Measurements from ENCODE around the gene RACK1. TPM values are rescaled to one million over a fixed set of nuclear protein-coding genes. Genes with fewer than 3 reads are reported as not detected.

Gene RACK1
- 4,244 and 5,733 TPM in 2 replicates for total RNA-seq

DNA sequence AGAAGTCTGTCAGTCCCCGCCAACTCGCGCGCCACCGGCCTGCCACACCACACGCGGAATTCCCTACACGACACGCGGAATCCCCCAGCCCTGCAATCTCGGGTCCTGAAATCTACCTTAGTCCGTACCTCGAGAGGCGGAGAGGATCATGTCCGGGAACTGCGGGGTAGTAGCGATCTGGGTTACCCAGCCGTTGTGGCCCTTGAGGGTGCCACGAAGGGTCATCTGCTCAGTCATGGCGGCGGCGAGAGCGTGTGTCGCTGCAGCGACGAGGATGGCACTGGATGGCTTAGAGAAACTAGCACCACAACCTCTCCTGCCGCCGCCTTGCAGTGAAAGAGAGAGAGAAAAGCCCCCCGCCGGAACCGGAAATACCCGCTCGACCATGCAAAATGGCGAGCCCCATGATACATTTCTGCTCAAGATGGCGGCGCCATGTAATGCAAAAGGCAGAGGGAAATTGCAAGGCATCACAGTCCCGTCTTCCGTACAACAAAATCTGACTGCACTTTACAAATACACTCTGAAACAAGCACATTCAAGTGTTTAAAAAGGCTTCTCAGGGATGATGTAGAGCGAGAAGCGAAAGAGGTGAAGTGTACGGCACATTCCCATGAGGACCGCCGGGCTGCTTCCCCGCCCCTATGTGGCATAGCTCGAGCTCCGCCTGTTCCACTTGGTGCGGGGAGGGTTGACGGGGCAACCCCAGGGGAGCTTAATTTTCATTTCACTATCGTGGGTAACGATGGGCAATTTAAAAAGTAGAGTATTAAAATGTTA lies at the start of gene RACK1:
Gene RACK1 (minus strand): TSS at position 343 of the 780 bp plus-strand sequence. CDS start 106 bp downstream, at position 237.

DNA sequence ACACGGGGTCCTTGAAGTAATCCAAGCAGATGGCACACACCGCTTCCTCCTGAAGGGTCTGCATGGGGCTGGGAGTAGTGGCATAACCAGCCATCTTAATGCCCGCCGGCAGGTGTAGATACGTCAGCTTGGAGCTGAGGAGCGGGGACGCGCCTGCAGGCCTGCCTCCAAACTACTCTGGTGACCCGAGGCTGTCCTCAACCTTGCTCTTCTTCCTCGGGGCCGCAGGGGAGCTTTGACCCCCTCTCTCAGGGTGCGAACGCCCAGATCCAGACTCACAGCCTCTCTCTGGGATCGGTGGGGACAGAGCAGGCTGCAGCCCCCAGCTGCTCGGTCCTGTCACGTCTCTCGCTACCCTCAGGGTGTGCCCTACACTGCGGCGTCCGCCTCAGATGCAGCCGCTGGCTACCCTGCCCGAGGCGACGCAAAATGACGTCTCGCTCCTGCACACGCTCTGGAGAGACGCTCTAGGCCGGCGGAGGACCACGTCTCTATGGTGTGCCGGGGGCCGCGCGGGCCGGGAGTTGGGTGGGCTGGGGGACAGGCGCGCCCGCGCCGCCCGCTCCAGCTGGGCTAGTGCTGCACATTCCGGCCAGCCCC lies 17.1 kb upstream of the RACK1 start, which contains the start of gene TRIM52:
Gene TRIM52 (minus strand): TSS at position 424 of the 600 bp plus-strand sequence. CDS start 330 bp downstream, at position 94.

DNA sequence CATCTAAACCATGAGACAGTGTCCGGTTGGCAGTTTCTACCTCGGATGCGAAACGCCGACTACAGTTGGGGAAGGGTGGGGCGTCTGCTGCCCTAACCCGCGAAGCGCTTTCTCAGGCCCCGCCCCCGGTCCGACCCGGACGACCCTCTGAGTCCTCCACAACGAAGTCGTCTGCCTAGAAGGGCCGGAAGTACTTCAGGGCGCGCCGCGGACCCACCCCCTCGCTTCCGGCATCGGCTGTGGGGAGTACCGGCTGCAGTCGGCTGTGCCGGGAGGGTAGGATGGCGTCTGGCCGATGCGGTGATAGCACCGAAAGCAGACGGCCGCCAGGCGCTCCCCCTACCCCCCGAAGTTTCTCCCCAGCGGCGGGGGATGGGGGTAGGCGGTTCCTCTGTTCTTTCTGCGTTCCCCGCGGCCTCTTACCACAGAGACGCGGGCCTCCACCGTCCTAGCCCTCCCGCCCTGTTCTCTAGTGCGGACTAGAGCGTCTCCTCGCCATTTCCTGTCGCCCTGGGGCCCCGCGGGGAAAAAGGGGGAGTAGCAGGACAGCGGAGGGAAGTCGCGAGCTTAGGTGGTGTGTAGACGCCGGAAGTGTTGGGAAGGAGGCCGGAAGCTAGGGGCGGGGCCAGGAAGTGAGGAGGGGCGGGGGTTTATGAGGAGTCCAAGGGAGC lies 20.5 kb downstream of the RACK1 start, which contains the start of gene TRIM41:
Gene TRIM41 (plus strand): TSS at position 224 of the 671 bp plus-strand sequence. CDS start 719 bp downstream, outside the sequence.

DNA sequence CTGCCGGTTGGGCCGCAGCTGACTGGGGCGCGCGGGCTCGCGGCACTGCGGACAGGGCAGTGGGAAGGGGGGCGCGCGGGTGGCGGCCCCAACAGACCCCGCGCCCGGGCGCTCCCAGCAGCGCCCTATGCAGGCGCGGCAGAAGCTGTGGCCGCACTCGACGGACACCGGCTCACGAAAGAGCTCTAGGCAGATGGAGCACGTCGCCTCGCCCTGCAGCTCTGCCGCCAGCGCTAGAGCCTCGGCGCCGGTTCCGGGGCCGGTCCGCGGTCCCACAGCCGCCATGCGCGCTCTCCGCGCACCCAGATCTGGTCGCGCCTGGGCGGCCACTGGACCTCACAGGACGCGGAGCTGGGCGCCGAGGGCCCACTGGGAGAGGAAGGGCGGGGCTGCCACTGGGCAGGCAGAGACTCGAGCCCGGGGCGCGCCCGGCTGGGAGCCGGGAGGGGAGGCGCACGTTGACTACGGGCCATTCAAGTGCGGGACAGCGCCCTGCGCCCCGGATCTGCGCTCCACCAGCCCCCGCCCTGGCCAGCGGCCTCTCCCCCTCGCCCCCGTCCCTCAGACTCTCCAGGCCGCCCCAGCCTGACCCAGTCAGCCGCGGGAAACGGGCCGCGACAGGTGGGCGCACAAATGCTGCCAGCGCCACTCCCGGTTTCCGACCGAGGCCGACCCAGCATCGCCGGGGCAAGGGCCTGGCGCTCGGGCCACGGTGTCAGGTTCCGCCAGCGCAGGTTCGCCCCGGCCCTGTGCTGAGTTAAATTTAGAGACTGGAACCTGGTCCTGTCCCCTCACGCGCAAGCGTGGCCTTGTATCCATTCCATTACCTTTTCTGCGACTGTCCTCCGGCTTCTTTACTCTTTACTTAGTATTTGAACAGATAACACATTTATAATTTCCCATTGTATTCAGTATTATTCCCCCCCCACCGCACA lies 38.6 kb downstream of the RACK1 start, which contains the start of gene TRIM7:
Gene TRIM7 (minus strand): TSS at position 371 of the 935 bp plus-strand sequence. CDS start 86 bp downstream, at position 285.

Small RNA genes within 50 kb of the gene (small RNA-seq; reads per million reads assigned to genes)
- gene MIR4638: not detected
- not detected for gene SNORD95
- not detected for gene SNORD96A

Other genes with a start within 250 kb of the RACK1 start
- gene BTNL9, start 203.6 kb downstream of the RACK1 start, total RNA-seq: 0.37 TPM in 1 of 2 replicates, not detected in the other
- gene OR2V1, start 112.7 kb downstream of the RACK1 start, total RNA-seq: not detected in 2 replicates
- not detected in 2 replicates for gene OR2V2, start 96.3 kb downstream of the RACK1 start, total RNA-seq
- gene TRIM7, start 38.7 kb downstream of the RACK1 start, total RNA-seq: 10.3 and 13.5 TPM in 2 replicates
- 9.9 and 14.5 TPM in 2 replicates for gene TRIM41, start 20.6 kb downstream of the RACK1 start, total RNA-seq
- gene TRIM52, start 17.2 kb upstream of the RACK1 start, total RNA-seq: 8.8 and 12.9 TPM in 2 replicates
- gene OR4F3, start 123.4 kb upstream of the RACK1 start, total RNA-seq: 0.37 and 0.39 TPM in 2 replicates